GM23338 (cell line): Measurements from ENCODE around the gene RSU1. TPM values are rescaled to one million over a fixed set of nuclear protein-coding genes. Genes with fewer than 3 reads are reported as not detected.

Experiments used
- CTCF ChIP-seq, 2 experiments: fragments of 200-600 bp in 1 of 2; sonication (generic) in 1 of 2; conservative IDR thresholded peaks; 2 replicates each; pipeline versions ENCODE4 v1.5.1 to v1.6.1; 2016 to 2017; ENCODE audit warnings: antibody characterized with exemption in 2 of 2, low read depth in 2 of 2, mild to moderate bottlenecking in 2 of 2, moderate library complexity in 1 of 2
- NANOG ChIP-seq: IDR thresholded peaks from 2 replicates; pipeline ENCODE4 v1.6.1; 2016; ENCODE audit warnings: antibody characterized with exemption, borderline replicate concordance
- REST ChIP-seq: IDR thresholded peaks from one replicate; pipeline ENCODE4 v1.6.1; 2018; ENCODE audit warnings: antibody characterized with exemption; ENCODE audit not compliant: unreplicated experiment
- ZNF462 ChIP-seq: fragments of 250-450 bp; sonication (Bioruptor Pico); IDR thresholded peaks from 2 replicates; pipeline ENCODE4 v1.5.0; 2020; ENCODE audit warnings: mild to moderate bottlenecking, moderate library complexity
- polyA plus RNA-seq: library from polyadenylated mRNA; unstranded; fragments of >200 nt; fragmentation: Nextera tagmentation; extraction: Ambion mirVana; gene quantifications from 2 replicates; pipeline ENCODE4 v1.2.1, GENCODE V29; 2016
- total RNA-seq: library from RNA; depleted of rRNA; stranded (reverse); fragments of >200 nt; shearing (Covaris generic); gene quantifications from 2 replicates; pipeline ENCODE4 v1.2.3, GENCODE V29; 2014

The RSU1 gene
- total and polyA plus RNA-seq, 2 experiments from 2014 or later, result 62.7 to 96.2 TPM

GRCh38 chr10:16770670-16771069, 46.6 kb downstream of the RSU1 start (continued):
- no peak for TF ChIP-seq ZNF462 (CRISPR knock-in tag)
- TF ChIP-seq CTCF (conservative IDR thresholded peaks at IDR 0.05; ENCODE audit: low read depth in 2 of 2), result no peak
- TF ChIP-seq REST, result no peak
- TF ChIP-seq NANOG, result no peak
